ENCODE results near the gene HK3. TPM values are rescaled to one million over a fixed set of nuclear protein-coding genes. Genes with fewer than 3 reads are reported as not detected.

HK3 gene
- polyA plus RNA-seq, 2 of the 4 experiments (the other 2 are of a cell fraction), result 0.04 to 0.12 TPM

DNA sequence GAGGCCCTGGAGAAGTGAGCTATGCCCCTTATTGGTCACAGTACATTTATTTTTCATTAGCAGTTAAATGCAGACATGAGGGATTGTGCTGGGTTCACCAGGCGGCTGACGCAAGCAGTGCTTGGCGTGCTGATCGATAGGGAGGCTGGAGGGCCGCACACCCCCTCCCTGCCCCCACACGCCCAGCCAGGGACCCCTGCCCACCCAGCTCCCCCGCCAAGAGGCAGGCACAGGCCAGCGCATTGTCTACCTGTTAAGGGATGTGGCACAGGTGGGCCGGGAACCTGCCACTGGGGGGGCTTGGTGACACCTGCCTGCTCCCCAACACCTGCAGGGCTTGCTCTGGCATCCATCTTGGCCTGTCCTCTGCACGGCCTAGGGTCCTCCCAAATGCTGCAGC lies 39.2 kb downstream of the HK3 start:
- H3K9me3 ChIP-seq, result no peaks in the 10 kb centered on the region
- CTCF ChIA-PET, result interaction anchor here (1.7 kb wide), 1 partner anchor 200 kb away, joined by 5 read pairs; no protein-coding TSS in a partner anchor
- POLR2A ChIA-PET, result no interaction called here
- 15% methylated on average over 8 of the region's 10 CpGs for WGBS (ENCODE audit: missing lambda C conversion rate)
- H3K4me1 ChIP-seq, result no peaks in the 10 kb centered on the region
- no peak overlapping the region for H3K4me2 ChIP-seq
- H3K4me3 ChIP-seq, result no peak overlapping the region
- TF ChIP-seq NPAS2 (CRISPR knock-in tag; IDR thresholded peaks at IDR 0.05; ENCODE audit: borderline replicate concordance) (no peak), MAFK (IDR thresholded peaks at IDR 0.05; ENCODE audit: partially characterized antibody) (no peak), CHD4 (IDR thresholded peaks at IDR 0.05; ENCODE audit: borderline replicate concordance) (no peak), POLR2A (IDR thresholded peaks at IDR 0.05; ENCODE audit: low read length) (no peak), SMC3 (IDR thresholded peaks at IDR 0.05) (no peak)
- TF ChIP-seq, protein P1, sequence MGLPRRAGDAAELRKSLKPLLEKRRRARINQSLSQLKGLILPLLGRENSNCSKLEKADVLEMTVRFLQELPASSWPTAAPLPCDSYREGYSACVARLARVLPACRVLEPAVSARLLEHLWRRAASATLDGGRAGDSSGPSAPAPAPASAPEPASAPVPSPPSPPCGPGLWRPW (IDR thresholded peaks at IDR 0.05), result no peak
- DNase-seq (ENCODE audit: low read depth in 1 of 2, low spot score in 1 of 2) (no peak), ATAC-seq (no peak), FAIRE-seq (no peak)
- no peak overlapping the region for H3K27ac ChIP-seq

DNA sequence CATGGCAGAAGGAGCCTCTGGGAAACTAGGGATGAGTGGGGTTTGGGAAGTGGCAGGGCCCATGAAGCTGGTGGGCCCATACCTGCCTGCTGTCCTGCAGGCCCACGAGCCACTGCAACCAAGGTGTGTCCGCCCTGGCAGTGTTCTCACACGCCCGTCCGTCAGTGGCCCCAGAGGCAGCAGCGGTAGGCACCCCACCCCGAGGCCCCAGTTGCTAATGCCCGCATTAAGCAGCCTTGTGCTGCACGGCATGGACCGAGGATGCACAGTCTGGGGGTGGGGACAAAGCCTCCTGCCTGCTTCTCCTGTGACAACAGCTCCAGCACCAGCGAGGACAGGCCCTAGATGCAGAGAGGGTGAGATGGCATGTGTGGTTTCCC lies 41.3 kb downstream of the HK3 start:
- TF ChIP-seq NPAS2 (CRISPR knock-in tag; IDR thresholded peaks at IDR 0.05; ENCODE audit: borderline replicate concordance) (no peak), TP53 (CRISPR knock-in tag; IDR thresholded peaks at IDR 0.05) (no peak), CBX2 (IDR thresholded peaks at IDR 0.05; ENCODE audit: borderline replicate concordance, low read depth) (no peak), CEBPB (IDR thresholded peaks at IDR 0.05) (no peak), KDM5A (IDR thresholded peaks at IDR 0.05) (no peak), ZFP36 (IDR thresholded peaks at IDR 0.05; ENCODE audit: borderline replicate concordance, partially characterized antibody) (no peak), HOXB5 (CRISPR knock-in tag; IDR thresholded peaks at IDR 0.05) (no peak), EHMT2 (IDR thresholded peaks at IDR 0.05; ENCODE audit: low read depth) (no peak), CBX8 (IDR thresholded peaks at IDR 0.05) (no peak), MYC (IDR thresholded peaks at IDR 0.05; ENCODE audit: borderline replicate concordance, low read length) (no peak), ZSCAN20 (CRISPR knock-in tag; IDR thresholded peaks at IDR 0.05) (no peak), HOXB13 (CRISPR knock-in tag; IDR thresholded peaks at IDR 0.05; ENCODE audit: low read depth) (no peak), SMC3 (IDR thresholded peaks at IDR 0.05) (no peak), ZNF302 (CRISPR knock-in tag; IDR thresholded peaks at IDR 0.05) (no peak), POLR2A (IDR thresholded peaks at IDR 0.05; ENCODE audit: low read length) (no peak), FOSB (CRISPR knock-in tag; IDR thresholded peaks at IDR 0.05) (no peak)
- TF ChIP-seq, protein P2, sequence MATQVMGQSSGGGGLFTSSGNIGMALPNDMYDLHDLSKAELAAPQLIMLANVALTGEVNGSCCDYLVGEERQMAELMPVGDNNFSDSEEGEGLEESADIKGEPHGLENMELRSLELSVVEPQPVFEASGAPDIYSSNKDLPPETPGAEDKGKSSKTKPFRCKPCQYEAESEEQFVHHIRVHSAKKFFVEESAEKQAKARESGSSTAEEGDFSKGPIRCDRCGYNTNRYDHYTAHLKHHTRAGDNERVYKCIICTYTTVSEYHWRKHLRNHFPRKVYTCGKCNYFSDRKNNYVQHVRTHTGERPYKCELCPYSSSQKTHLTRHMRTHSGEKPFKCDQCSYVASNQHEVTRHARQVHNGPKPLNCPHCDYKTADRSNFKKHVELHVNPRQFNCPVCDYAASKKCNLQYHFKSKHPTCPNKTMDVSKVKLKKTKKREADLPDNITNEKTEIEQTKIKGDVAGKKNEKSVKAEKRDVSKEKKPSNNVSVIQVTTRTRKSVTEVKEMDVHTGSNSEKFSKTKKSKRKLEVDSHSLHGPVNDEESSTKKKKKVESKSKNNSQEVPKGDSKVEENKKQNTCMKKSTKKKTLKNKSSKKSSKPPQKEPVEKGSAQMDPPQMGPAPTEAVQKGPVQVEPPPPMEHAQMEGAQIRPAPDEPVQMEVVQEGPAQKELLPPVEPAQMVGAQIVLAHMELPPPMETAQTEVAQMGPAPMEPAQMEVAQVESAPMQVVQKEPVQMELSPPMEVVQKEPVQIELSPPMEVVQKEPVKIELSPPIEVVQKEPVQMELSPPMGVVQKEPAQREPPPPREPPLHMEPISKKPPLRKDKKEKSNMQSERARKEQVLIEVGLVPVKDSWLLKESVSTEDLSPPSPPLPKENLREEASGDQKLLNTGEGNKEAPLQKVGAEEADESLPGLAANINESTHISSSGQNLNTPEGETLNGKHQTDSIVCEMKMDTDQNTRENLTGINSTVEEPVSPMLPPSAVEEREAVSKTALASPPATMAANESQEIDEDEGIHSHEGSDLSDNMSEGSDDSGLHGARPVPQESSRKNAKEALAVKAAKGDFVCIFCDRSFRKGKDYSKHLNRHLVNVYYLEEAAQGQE (IDR thresholded peaks at IDR 0.05), result no peak
- TF ChIP-seq, protein P3, sequence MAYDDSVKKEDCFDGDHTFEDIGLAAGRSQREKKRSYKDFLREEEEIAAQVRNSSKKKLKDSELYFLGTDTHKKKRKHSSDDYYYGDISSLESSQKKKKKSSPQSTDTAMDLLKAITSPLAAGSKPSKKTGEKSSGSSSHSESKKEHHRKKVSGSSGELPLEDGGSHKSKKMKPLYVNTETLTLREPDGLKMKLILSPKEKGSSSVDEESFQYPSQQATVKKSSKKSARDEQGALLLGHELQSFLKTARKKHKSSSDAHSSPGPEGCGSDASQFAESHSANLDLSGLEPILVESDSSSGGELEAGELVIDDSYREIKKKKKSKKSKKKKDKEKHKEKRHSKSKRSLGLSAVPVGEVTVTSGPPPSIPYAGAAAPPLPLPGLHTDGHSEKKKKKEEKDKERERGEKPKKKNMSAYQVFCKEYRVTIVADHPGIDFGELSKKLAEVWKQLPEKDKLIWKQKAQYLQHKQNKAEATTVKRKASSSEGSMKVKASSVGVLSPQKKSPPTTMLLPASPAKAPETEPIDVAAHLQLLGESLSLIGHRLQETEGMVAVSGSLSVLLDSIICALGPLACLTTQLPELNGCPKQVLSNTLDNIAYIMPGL (CRISPR knock-in tag; IDR thresholded peaks at IDR 0.05; ENCODE audit: borderline replicate concordance), result no peak
- TF ChIP-seq, protein P4, sequence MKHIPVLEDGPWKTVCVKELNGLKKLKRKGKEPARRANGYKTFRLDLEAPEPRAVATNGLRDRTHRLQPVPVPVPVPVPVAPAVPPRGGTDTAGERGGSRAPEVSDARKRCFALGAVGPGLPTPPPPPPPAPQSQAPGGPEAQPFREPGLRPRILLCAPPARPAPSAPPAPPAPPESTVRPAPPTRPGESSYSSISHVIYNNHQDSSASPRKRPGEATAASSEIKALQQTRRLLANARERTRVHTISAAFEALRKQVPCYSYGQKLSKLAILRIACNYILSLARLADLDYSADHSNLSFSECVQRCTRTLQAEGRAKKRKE (CRISPR knock-in tag; IDR thresholded peaks at IDR 0.05; ENCODE audit: low read depth), result no peak
- Histone ChIP-seq H3K4me2 (no peak overlapping the region), H3K4me1 (no peaks in the 10 kb centered on the region), H3K4me3 (no peak overlapping the region), H3K27ac (no peak overlapping the region), H3K9me3 (no peaks in the 10 kb centered on the region)
- ATAC-seq (no peak), FAIRE-seq (no peak), DNase-seq (ENCODE audit: low read depth in 1 of 2, low spot score in 1 of 2) (no peak)
- ChIA-PET POLR2A (no interaction called here), CTCF (interaction anchor here (1.5 kb wide), 1 partner anchor 12 kb away, joined by 4 read pairs; no protein-coding TSS in a partner anchor)
- 13% methylated on average over 3 of the region's 11 CpGs for WGBS (ENCODE audit: missing lambda C conversion rate)
